ENCODE data around the gene PHACTR1.

- no peak for TF ChIP-seq CTCF (IDR thresholded peaks at IDR 0.05)
- no peak for TF ChIP-seq POLR2AphosphoS5 (IDR thresholded peaks at IDR 0.05; ENCODE audit: low read depth, low read length)
- no peak for TF ChIP-seq REST (IDR thresholded peaks at IDR 0.05; ENCODE audit: insufficient read depth in 1 of 2, low read depth in 2 of 2, low read length in 1 of 2)
- TF ChIP-seq SIN3A (IDR thresholded peaks at IDR 0.05; ENCODE audit: borderline replicate concordance, insufficient read depth, low read depth, low read length), result no peak
- no peak for TF ChIP-seq TCF7L2 (IDR thresholded peaks at IDR 0.05; ENCODE audit: low read depth, low read length)
Observed at GRCh38 chr6:13135152-13135551, 418.6 kb downstream of the PHACTR1 start.
